Measurements from ENCODE around the gene PRKCA. TPM values are rescaled to one million over a fixed set of nuclear protein-coding genes. Genes with fewer than 3 reads are reported as not detected.

The PRKCA gene
- total and polyA plus RNA-seq, 2 donors (not counting 3 experiments of a cell fraction or from before 2014, with no cell fraction given): 7.5 to 34.2 TPM

DNA sequence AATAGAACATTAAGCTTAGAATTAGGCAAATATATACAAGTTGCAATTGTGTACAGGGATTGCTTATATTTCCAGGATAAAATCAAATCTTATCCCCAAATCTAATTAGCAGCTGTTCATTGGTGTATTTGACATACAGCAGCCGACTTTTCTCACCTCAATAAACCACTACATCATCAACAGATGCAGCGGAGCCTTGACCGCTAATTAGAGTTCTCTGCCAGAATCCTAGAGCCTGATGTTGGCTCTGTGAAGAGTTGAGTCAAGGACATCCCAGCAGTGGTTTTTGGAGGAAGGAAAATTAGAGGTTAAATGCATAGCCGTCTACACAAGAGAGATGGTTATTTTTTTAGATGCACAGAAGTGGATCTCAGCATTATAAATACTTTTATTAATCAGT lies 310.6 kb downstream of the PRKCA start:
- Histone ChIP-seq H3K4me1 (ENCODE audit: control insufficient read depth, extremely low read depth, insufficient read depth, low read length) (peaks cover 5% of the 10 kb centered on the region), H4K20me1 (replicated peaks; ENCODE audit: control insufficient read depth, extremely low read depth, insufficient read depth, low read length) (no peaks in the 10 kb centered on the region), H3K27ac (ENCODE audit: insufficient read depth, low read depth, low read length) (no peak overlapping the region), H3K9ac (replicated peaks; ENCODE audit: extremely low read depth, insufficient read depth, low read length) (no peak overlapping the region), H3K27me3 (ENCODE audit: control insufficient read depth in 2 of 2, insufficient read depth in 2 of 2, low read length in 2 of 2) (no peaks in the 10 kb centered on the region), H3K79me2 (ENCODE audit: control insufficient read depth, insufficient read depth, low read length) (no peaks in the 10 kb centered on the region), H3K36me3 (ENCODE audit: control insufficient read depth in 2 of 2, extremely low read depth in 1 of 2, insufficient read depth in 2 of 2, low read length in 2 of 2) (no peaks in the 10 kb centered on the region), H3K4me3 (replicated peaks in 1 of 3; ENCODE audit: insufficient read depth in 1 of 3, low read depth in 1 of 3, low read length in 3 of 3) (no peak overlapping the region), H3K4me2 (ENCODE audit: insufficient read depth, low read length) (no peak overlapping the region), H3K9me3 (replicated peaks; ENCODE audit: control insufficient read depth, insufficient read depth, low read length) (no peaks in the 10 kb centered on the region), H2AFZ (ENCODE audit: low read depth, low read length) (no peak overlapping the region), H3K9me1 (replicated peaks; ENCODE audit: control insufficient read depth, extremely low read depth, insufficient read depth, low read length) (no peaks in the 10 kb centered on the region)
- no peak for FAIRE-seq
- ChIA-PET CTCF (no interaction called here), POLR2A (no interaction called here)
- intact Hi-C loops (cut with micrococcal nuclease) (no loop called here), dilution Hi-C loops (cut with MboI; ENCODE audit: extremely low pct_ligation_motif_present, low sequenced_read_pairs) (no loop called here)
- BruUV-seq (replicated peaks): no TSS peak
- DNase-seq (ENCODE audit: low read depth, low spot score): no peak
- TF ChIP-seq MAX (IDR thresholded peaks at IDR 0.05; ENCODE audit: insufficient read depth, insufficient read length): no peak
- no peak for TF ChIP-seq GATA2 (IDR thresholded peaks at IDR 0.05; ENCODE audit: insufficient read depth, insufficient read length, low read depth, low read length)
- TF ChIP-seq POLR2AphosphoS5 (IDR thresholded peaks at IDR 0.05; ENCODE audit: insufficient read depth, low read depth, low read length): no peak
- no peak for TF ChIP-seq JUN (IDR thresholded peaks at IDR 0.05; ENCODE audit: borderline replicate concordance, insufficient read depth, insufficient read length, low read depth)
- no peak for TF ChIP-seq MYC (IDR thresholded peaks at IDR 0.05; ENCODE audit: low read depth, low read length)
- TF ChIP-seq FOS (IDR thresholded peaks at IDR 0.05; ENCODE audit: borderline replicate concordance, insufficient read depth, low read length): no peak
- TF ChIP-seq EZH2 (IDR thresholded peaks at IDR 0.05; ENCODE audit: borderline replicate concordance, low read depth, low read length, severe bottlenecking): no peak
- TF ChIP-seq CTCF (IDR thresholded peaks at IDR 0.05; ENCODE audit: extremely low read depth in 1 of 2, insufficient read depth in 1 of 2, low read depth in 1 of 2, low read length in 2 of 2): no peak
- TF ChIP-seq POLR2A (IDR thresholded peaks at IDR 0.05; ENCODE audit: low read depth, low read length): no peak

Measured in endothelial cell of umbilical vein (primary cell).